Measurements from ENCODE around the gene ZCCHC7. TPM values are rescaled to one million over a fixed set of nuclear protein-coding genes. Genes with fewer than 3 reads are reported as not detected.

ZCCHC7 gene
- total RNA-seq, 1 experiment from 2014 or later, result 27.9 TPM

GRCh38 chr9:37324691-37325490 lies 204.5 kb downstream of the ZCCHC7 start:
- Histone ChIP-seq H3K36me3 (ENCODE audit: insufficient read depth, low read length, poor library complexity, severe bottlenecking) (peaks cover 5% of the 10 kb centered on the region), H3K27ac (ENCODE audit: low read depth, low read length, poor library complexity, severe bottlenecking) (peak overlapping the region; percentile 66), H3K9me3 (ENCODE audit: low read depth, low read length, poor library complexity, severe bottlenecking) (peaks cover 5% of the 10 kb centered on the region), H3K4me1 (ENCODE audit: insufficient read depth, low read length, poor library complexity, severe bottlenecking) (peaks cover 67% of the 10 kb centered on the region), H3K27me3 (replicated peaks; ENCODE audit: insufficient read depth, low read depth, low read length, poor library complexity) (no peaks in the 10 kb centered on the region), H3K4me3 (ENCODE audit: low read depth, low read length, poor library complexity, severe bottlenecking) (peak overlapping the region; percentile 5)
- CTCF ChIA-PET, result interaction anchor here (1.0 to 2.3 kb wide), 2 partner anchors 329 to 452 kb away, joined by 3 to 10 read pairs; no protein-coding TSS in a partner anchor
- POLR2A ChIA-PET (ENCODE audit: low non-redundant PET), result interaction anchor here (0.5 kb wide), 2 partner anchors 13 to 400 kb away, joined by 3 to 11 read pairs; no protein-coding TSS in a partner anchor
- no peak for DNase-seq (ENCODE audit: low spot score)
- intact Hi-C loops (cut with micrococcal nuclease; ENCODE audit: unreplicated experiment), result loop anchor here (5.0 kb wide), 1 partner anchor 343 kb away; no protein-coding TSS in a partner anchor
- no peak for TF ChIP-seq EZH2 (IDR thresholded peaks at IDR 0.05; ENCODE audit: borderline replicate concordance, low read depth, low read length, poor library complexity, severe bottlenecking)
- no peak for TF ChIP-seq CTCF (conservative IDR thresholded peaks at IDR 0.05; ENCODE audit: low read depth, low read length)
- TSS peak; percentile 22 for BruUV-seq (replicated peaks)

- no peak overlapping the region for H3K27ac ChIP-seq (ENCODE audit: low read depth, low read length, poor library complexity, severe bottlenecking)
- ChIA-PET CTCF (no interaction called here), POLR2A (ENCODE audit: low non-redundant PET) (no interaction called here)
- TF ChIP-seq CTCF (conservative IDR thresholded peaks at IDR 0.05; ENCODE audit: low read depth, low read length) (no peak), EZH2 (IDR thresholded peaks at IDR 0.05; ENCODE audit: borderline replicate concordance, low read depth, low read length, poor library complexity, severe bottlenecking) (no peak)
- intact Hi-C loops (cut with micrococcal nuclease; ENCODE audit: unreplicated experiment), result loop anchor here (5.0 kb wide), 1 partner anchor 343 kb away; no protein-coding TSS in a partner anchor
- no TSS peak for BruUV-seq (replicated peaks)
- H3K4me3 ChIP-seq (ENCODE audit: low read depth, low read length, poor library complexity, severe bottlenecking), result no peak overlapping the region
- DNase-seq (ENCODE audit: low spot score), result peak; percentile 61
- H3K36me3 ChIP-seq (ENCODE audit: insufficient read depth, low read length, poor library complexity, severe bottlenecking), result no peaks in the 10 kb centered on the region
- H3K4me1 ChIP-seq (ENCODE audit: insufficient read depth, low read length, poor library complexity, severe bottlenecking), result peaks cover 76% of the 10 kb centered on the region
- no peaks in the 10 kb centered on the region for H3K27me3 ChIP-seq (replicated peaks; ENCODE audit: insufficient read depth, low read depth, low read length, poor library complexity)
- no peaks in the 10 kb centered on the region for H3K9me3 ChIP-seq (ENCODE audit: low read depth, low read length, poor library complexity, severe bottlenecking)
Observed at GRCh38 chr9:37325778-37326177, 205.4 kb downstream of the ZCCHC7 start.

- DNase-seq (ENCODE audit: low spot score), result no peak
- no TSS peak for BruUV-seq (replicated peaks)
- H3K4me1 ChIP-seq (ENCODE audit: insufficient read depth, low read length, poor library complexity, severe bottlenecking), result peaks cover 93% of the 10 kb centered on the region
- intact Hi-C loops (cut with micrococcal nuclease; ENCODE audit: unreplicated experiment), result loop anchor here (5.0 kb wide), 1 partner anchor 345 kb away; no protein-coding TSS in a partner anchor
- no peaks in the 10 kb centered on the region for H3K27me3 ChIP-seq (replicated peaks; ENCODE audit: insufficient read depth, low read depth, low read length, poor library complexity)
- H3K4me3 ChIP-seq (ENCODE audit: low read depth, low read length, poor library complexity, severe bottlenecking), result no peak overlapping the region
- TF ChIP-seq CTCF (conservative IDR thresholded peaks at IDR 0.05; ENCODE audit: low read depth, low read length) (no peak), EZH2 (IDR thresholded peaks at IDR 0.05; ENCODE audit: borderline replicate concordance, low read depth, low read length, poor library complexity, severe bottlenecking) (no peak)
- POLR2A ChIA-PET (ENCODE audit: low non-redundant PET), result interaction anchor here (0.9 kb wide), 1 partner anchor 128 kb away, joined by 3 read pairs; no protein-coding TSS in a partner anchor
- peak overlapping the region; percentile 21 for H3K27ac ChIP-seq (ENCODE audit: low read depth, low read length, poor library complexity, severe bottlenecking)
- CTCF ChIA-PET, result no interaction called here
- H3K9me3 ChIP-seq (ENCODE audit: low read depth, low read length, poor library complexity, severe bottlenecking), result no peaks in the 10 kb centered on the region
- H3K36me3 ChIP-seq (ENCODE audit: insufficient read depth, low read length, poor library complexity, severe bottlenecking), result no peaks in the 10 kb centered on the region
Observed at GRCh38 chr9:37327553-37327952, 207.2 kb downstream of the ZCCHC7 start.

Measured in A673 (cell line).